Mucosa of descending colon (tissue), 3 donors: ENCODE data around the gene HIRA. TPM values are rescaled to one million over a fixed set of nuclear protein-coding genes. Genes with fewer than 3 reads are reported as not detected.

Experiments
- ATAC-seq: fragments of 200-7000 bp; cut with Tn5 transposase; one replicate; pipeline ENCODE4 v1.9.1; 2020; ENCODE audit warnings: mild to moderate bottlenecking, moderate library complexity
- DNase-seq, 3 donors: peaks; one replicate each; pipeline ENCODE4 v3.0.0-alpha.2; 2020
- H3K36me3 ChIP-seq: fragments of 200-600 bp; one replicate; pipeline ENCODE4 v1.8.0; 2021; ENCODE audit warnings: low read depth, mild to moderate bottlenecking
- H3K4me1 ChIP-seq: fragments of 200-600 bp; one replicate; pipeline ENCODE4 v1.8.0; 2021; ENCODE audit warnings: low read depth, mild to moderate bottlenecking
- H3K4me3 ChIP-seq: fragments of 200-600 bp; one replicate; pipeline ENCODE4 v1.8.0; 2021; ENCODE audit warnings: mild to moderate bottlenecking
- H3K9me3 ChIP-seq: fragments of 200-600 bp; one replicate; pipeline ENCODE4 v1.8.0; 2021; ENCODE audit warnings: mild to moderate bottlenecking
- intact Hi-C, 2 donors: fragments of 100-400 bp; cut with DNase I in 1 of 2; cut with micrococcal nuclease in 1 of 2; formaldehyde crosslinking; loops; one replicate each; pipeline versions ENCODE4 v1.11.0 to v1.11.1; 2022; cut with DNase I, micrococcal nuclease
- total RNA-seq, 3 donors: library from RNA; stranded (reverse); fragmentation: NEBNext Ultra II Directional in 2 of 3; extraction: Animal tissue kit (Norgen Biotek cat#: 25700) in 2 of 3; gene quantifications; one replicate each; pipeline versions ENCODE4 v1.2.1 to v1.2.4, GENCODE V29; 2021 to 2023
- TF ChIP-seq, protein P1 (sequence below): fragments of 200-600 bp; IDR thresholded peaks from one replicate; pipeline ENCODE4 v1.8.0; 2022; ENCODE audit warnings: antibody characterized with exemption, mild to moderate bottlenecking
- donor health status: DM: no; HTN: no; CAD: no; lungs with moderate emphysema.
- donor health status: DM: no; HTN: no; CAD: no.
- donor health status: DM: no; HTN: yes; CAD: no.

The HIRA gene
- total RNA-seq, 3 donors from 2014 or later = 24.0 to 35.0 (median 27.4) TPM

- Histone ChIP-seq H3K9me3 (no peaks in the 10 kb centered on the region), H3K4me1 (peaks cover 17% of the 10 kb centered on the region), H3K4me3 (peak overlapping the region; percentile 74), H3K36me3 (no peaks in the 10 kb centered on the region)
- intact Hi-C loops = no loop called here
- peak; percentile 75 to 85 (median 83) for DNase-seq
- TF ChIP-seq, protein P1, sequence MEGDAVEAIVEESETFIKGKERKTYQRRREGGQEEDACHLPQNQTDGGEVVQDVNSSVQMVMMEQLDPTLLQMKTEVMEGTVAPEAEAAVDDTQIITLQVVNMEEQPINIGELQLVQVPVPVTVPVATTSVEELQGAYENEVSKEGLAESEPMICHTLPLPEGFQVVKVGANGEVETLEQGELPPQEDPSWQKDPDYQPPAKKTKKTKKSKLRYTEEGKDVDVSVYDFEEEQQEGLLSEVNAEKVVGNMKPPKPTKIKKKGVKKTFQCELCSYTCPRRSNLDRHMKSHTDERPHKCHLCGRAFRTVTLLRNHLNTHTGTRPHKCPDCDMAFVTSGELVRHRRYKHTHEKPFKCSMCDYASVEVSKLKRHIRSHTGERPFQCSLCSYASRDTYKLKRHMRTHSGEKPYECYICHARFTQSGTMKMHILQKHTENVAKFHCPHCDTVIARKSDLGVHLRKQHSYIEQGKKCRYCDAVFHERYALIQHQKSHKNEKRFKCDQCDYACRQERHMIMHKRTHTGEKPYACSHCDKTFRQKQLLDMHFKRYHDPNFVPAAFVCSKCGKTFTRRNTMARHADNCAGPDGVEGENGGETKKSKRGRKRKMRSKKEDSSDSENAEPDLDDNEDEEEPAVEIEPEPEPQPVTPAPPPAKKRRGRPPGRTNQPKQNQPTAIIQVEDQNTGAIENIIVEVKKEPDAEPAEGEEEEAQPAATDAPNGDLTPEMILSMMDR = no peak
- ATAC-seq = peak; percentile 40
These were observed 517 bp downstream of the HIRA start for GRCh38 chr22:19430890-19431541.

DNA sequence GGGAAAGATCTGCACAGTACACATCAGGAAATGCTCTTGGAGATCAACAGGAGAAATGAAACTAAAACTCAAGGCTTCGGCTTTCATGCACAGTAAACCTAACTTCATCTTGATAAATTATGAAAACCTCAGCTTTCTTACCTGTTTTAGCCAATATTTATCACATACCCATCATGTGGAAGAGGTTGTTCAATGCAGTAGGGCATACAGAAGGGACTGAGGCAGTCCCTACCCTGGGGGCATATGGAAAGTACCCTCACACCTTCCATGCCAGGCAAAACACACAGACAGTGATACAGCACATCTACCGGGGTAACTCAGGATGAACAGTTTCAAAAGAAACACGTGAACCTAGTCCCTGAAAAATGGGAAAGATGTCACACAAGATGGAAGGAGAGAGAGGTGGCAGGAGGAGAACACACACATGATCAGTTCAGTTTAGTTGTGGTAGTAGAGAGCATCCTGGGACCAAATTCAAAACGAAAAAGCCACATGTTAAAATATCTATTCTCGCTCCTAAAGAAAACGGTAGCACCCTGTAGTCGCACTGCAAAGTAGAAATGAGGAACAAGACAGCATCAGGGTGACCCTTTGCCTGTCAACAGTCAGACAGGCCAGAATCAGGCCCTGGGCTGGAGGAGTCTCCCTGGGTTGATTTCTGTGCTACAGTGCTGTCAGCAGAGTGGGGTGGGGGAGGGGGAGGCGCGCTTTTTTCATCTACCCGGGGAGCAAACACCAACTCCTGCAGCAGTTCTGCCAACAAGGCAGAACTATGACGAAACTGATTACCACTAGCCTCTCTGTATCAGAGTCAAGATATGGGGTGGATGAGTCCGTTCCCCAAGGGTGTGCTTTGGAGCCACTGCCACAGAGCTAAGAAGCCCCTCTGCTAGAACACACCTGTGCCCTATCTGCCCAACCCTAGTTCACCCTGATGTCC lies 1.3 kb downstream of the HIRA start:
- no peak for ATAC-seq
- Histone ChIP-seq H3K4me3 (peak overlapping the region; percentile 74), H3K4me1 (peaks cover 17% of the 10 kb centered on the region), H3K36me3 (no peaks in the 10 kb centered on the region), H3K9me3 (no peaks in the 10 kb centered on the region)
- intact Hi-C loops = no loop called here
- peak in 2 of 3 donors; percentile 38 to 46 for DNase-seq
- TF ChIP-seq, protein P1 = no peak

GRCh38 chr22:19424186-19424500 lies 7.4 kb downstream of the HIRA start:
- TF ChIP-seq, protein P1 = no peak
- ATAC-seq = no peak
- no peaks in the 10 kb centered on the region for H3K36me3 ChIP-seq
- H3K4me1 ChIP-seq = peaks cover 2% of the 10 kb centered on the region
- no peak overlapping the region for H3K4me3 ChIP-seq
- intact Hi-C loops = no loop called here
- no peaks in the 10 kb centered on the region for H3K9me3 ChIP-seq
- no peak for DNase-seq

GRCh38 chr22:19422440-19423301 lies 8.9 kb downstream of the HIRA start:
- intact Hi-C loops = no loop called here
- no peak for DNase-seq
- TF ChIP-seq, protein P1 = no peak
- H3K4me1 ChIP-seq = no peaks in the 10 kb centered on the region
- H3K36me3 ChIP-seq = no peaks in the 10 kb centered on the region
- no peak for ATAC-seq
- no peaks in the 10 kb centered on the region for H3K9me3 ChIP-seq
- H3K4me3 ChIP-seq = no peak overlapping the region

DNA sequence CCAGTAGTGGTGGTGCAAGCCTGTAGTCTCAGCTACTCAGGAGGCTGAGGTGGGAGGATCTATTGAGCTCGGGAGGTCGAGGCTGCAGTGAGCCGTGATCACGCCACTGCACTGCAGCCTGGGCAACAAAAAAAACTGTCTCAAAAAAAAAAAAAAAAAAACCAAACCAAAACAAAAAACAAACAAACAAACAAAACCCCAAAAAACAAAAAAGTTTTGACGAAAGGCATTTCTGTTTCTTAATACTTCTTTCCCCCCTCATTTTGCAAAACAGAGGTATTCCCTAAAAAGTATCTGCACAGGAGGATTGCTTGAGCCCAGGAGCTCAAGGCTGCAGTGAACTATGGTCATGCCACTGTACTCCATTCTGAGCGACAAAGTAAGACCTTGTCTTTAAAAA lies 11.2 kb downstream of the HIRA start:
- Histone ChIP-seq H3K4me3 (no peak overlapping the region), H3K4me1 (no peaks in the 10 kb centered on the region), H3K9me3 (no peaks in the 10 kb centered on the region), H3K36me3 (no peaks in the 10 kb centered on the region)
- intact Hi-C loops = no loop called here
- DNase-seq = no peak
- ATAC-seq = no peak
- TF ChIP-seq, protein P1 = no peak
